HG02884 (cell line): ENCODE data around the gene SGIP1.
"Not testable (repeated sequence)": the region's sequence is repeated elsewhere in the genome, so short reads cannot be mapped to it uniquely, and the experiment has no call there.

Experiments
- ATAC-seq: cut with Tn5 transposase; IDR thresholded peaks from one replicate; pipeline ENCODE4 v1.9.1; 2021; ENCODE audit warnings: mild to moderate bottlenecking, moderate library complexity; ENCODE audit not compliant: unreplicated experiment

SGIP1 gene

GRCh38 chr1:66795839-66796238 is 261.9 kb downstream of the SGIP1 start:
- not testable (repeated sequence) for ATAC-seq
